HG02938 (cell line): ENCODE measurements around the gene TIMM10.

ENCODE experiments used
- ATAC-seq: cut with Tn5 transposase; IDR thresholded peaks from one replicate; pipeline ENCODE4 v1.9.1; 2021; ENCODE audit warnings: mild to moderate bottlenecking, moderate library complexity; ENCODE audit not compliant: unreplicated experiment

The TIMM10 gene

DNA sequence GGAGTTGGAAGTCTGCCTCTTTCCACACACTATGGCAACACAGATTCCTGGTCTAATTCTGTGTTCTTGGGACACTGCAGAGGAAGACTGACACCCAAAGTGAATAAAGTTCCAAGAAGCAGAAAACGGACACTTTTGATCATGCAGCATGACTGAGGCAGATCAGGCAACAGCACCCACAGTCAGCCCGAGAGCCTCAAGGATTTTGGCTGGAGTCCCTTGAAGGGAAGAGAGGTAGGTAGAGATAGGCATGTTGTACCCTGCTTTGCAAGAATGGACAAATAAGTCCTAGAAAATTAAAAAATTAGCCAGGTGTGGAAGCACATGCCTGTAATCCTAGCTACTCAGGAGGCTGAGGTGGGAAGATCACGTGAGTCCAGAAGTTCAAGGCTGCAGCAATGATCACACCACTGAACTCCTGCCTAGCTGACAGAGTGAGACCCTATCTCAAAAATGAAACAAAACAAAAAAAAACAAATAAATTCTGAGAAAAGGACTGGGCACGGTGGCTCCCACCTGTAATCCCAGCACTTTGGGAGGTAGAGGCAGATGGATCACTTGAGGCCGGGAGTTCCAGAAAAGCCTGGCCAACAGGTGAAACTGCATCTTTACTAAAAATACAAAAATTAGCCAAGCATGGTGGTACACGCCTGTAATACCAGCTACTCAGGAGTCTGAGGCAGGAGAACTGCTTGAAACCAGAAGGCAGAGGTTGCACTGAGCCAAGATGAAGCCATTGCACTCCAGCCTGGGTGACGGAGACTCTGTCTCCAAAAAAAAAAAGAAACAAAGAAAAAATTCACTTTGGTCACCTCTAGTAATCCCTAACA, 22.0 kb downstream of the TIMM10 start:
- ATAC-seq: no peak

DNA sequence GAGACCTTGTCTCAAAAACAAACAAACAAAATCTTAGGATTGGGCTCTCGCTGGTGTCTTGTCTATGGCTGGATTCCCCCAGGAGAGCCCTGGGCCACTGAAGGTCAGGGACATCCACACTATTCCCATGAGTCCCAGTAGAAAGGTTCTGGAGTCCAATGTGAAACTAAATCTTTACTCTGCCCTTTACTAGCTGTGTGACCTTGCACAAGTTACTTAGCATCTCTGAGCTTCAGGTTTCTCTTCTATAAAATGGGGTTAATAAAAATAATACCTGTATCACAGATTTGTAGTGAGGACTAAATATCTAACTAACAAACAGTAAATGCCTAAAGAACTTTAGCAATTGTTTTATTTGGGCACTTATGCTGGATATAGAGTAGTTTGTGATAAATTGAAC, 24.0 kb downstream of the TIMM10 start:
- no peak for ATAC-seq

DNA sequence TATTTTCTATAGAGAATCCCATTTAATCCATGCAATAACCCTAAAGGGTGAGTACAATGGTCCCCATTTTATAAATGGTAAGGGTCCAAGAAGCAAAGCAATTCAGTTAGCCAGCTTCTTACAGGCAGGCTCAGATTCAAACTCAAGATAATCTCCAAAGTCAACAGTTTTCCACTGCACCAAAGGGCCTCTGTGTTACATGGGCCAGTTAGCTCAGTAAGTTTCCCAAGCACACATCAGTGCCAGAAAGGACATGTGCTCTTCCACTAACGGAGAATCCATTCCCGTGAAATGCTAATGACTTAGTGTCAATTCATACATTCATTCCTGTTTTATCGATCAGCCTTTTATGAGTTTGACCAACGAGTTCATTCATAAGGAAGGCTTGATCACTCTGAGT, 26.0 kb downstream of the TIMM10 start:
- ATAC-seq: no peak

DNA sequence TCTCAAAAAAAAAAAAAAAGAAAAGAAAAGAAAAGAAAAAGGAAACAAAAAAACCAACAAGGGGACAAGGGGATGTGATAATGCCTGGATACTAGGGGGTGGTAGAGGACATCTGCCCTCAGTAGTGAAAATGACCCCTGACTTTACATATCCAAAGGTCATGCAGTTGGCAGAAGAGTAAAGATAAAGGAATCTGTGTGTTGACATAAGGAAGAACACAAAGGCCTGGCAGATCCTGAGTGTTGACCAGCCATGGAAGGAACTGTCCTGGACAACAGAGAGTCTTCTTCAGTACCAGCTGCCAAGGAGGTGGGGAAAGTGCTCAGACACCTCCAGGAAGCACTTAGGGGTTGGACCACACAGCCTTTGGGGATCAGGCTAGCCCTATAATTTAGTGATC, 27.7 kb downstream of the TIMM10 start:
- ATAC-seq: no peak

DNA sequence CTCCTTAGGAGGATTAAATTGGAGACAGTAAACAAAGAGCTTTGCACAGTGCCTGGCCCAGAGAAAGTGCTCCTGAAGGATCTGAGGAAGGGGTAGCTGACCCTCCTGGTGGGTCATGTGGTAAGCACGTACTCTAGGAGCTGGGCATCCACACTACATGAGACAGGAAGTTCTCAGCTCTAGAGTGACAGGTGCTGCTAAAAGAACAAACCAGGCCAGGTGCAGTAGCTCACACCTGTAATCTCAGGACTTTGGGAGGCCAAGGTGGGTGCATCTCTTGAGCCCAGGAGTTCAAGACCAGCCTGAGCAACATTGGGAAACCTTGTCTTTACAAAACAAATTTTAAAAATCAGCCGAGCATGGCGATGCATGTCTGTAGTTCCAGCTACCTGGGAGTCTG, 28.2 kb downstream of the TIMM10 start:
- no peak for ATAC-seq

DNA sequence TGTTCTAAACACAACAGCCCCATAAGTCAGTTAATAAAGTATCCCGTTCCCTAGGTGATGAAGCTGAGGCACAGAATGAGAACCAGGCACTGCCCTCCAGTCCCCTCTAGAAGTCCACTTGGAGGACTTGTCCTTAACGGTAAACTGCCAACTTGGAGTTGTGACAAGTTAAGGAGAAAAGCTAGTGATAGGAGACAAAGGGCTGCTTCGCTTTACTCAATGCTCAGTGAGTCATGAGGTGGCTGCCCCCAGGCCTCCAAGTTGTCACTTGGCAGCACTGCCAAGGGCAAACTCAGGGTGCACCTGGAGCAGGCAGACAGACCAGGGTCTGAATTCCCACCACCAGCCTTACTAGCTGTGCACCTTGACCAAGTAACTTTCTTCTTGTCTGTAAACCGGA, 28.6 kb downstream of the TIMM10 start:
- no peak for ATAC-seq

DNA sequence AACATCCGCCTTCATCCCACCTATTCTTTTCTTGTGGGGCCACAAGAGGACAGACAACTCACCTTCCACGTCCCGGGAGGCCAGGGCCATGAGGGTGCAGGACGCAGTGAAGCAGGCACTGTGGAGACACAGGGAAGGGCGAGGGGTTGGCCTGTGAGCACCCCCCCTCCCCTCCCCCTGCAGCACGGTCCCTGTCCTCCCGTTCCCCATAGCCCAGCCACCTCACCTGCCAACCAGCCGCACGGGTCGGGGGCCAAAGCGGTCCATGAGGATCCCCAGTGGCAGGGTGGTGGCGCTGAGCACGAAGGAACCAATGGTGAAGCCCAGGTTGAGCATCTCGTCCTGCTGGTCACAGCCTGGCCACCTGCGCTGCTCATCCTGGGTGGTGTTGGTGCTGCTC, 29.6 kb downstream of the TIMM10 start:
- no peak for ATAC-seq

DNA sequence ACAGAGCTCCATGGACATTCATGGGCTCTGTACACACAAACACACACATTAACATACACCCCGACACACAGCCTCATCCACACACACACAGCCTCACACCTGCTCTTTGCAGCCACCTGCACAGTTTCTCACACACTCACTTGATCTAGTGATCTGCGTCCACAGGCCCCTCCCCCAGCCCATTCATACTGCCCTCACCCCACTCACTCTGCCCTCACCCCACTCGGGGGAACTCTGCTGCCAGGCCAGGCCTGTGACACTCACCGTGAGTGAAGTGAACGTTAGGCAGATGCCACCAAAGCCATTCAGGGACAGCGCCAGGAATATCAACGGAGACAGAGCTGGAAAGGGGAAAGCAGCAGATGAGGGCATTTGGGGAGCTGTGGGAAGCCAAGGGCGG, 30.0 kb downstream of the TIMM10 start:
- ATAC-seq: no peak

DNA sequence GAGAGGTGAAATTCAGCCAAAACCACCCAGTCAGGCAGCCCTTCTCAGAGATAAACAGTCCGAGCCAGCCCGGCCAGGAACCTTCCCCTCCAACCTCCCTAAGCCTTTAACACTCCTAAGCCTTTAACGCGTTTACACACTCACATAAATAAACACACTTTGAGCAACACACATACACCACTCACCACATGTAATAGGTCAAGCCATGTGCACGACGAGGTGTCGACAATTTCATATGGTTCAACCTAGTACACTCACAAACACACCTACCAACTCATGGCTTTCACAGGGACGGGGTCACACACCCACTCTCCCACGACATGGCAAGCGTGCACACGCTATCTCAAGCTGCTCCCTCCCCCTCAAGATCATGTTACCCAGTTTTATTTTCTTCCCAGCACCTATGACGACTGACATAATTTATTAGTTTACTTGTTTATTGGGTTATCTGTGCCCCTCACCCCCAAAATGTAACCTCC, 30.5 kb downstream of the TIMM10 start:
- no peak for ATAC-seq

DNA sequence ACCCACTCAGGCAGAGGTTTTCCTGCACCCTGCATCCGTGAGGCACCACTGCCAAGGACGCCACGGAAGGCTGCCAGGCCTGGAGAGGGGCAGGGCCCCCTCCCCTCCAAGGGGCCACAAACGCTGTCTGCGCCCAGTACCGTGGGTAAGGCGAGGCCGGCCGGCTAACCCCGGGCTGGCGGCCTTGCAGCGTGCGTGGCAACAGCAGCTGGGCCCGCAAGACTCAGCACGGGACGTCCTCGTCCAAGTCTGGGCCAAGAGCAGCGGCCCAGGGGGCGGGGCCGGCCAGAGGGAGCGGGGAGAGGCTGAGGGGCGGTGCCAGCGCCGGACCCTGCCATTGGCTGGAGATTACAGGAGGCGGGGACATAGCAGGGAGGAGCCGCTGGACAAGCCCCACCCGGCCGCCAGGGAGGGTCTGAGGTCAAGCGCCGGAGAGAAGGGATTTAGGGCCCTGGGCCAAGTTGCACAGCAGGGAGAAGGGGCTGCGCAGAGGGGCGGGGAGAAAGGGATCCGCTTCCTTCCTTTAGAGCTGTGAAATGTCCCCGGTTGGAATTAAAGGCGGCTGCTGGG, 31.1 kb downstream of the TIMM10 start:
- ATAC-seq: no peak

DNA sequence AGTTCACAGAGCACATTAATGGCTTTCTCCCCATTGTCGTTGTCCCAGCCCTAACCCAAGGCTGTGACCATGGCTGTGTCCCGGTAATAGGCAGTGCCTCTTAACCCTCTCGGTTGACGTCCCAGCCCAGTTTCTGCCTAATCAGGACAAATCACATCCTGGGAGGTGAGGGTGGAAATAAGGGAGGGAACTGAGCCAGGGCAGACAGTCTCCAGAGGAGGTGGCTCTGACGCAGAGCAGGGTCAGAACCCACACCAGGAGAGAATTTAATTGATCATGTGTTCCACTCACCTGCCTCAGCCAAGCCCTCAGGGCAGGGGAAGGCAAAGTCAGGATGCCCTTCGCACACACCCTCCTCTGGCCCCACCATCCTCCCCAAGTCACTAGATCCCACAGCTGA, 32.0 kb downstream of the TIMM10 start:
- ATAC-seq: no peak

DNA sequence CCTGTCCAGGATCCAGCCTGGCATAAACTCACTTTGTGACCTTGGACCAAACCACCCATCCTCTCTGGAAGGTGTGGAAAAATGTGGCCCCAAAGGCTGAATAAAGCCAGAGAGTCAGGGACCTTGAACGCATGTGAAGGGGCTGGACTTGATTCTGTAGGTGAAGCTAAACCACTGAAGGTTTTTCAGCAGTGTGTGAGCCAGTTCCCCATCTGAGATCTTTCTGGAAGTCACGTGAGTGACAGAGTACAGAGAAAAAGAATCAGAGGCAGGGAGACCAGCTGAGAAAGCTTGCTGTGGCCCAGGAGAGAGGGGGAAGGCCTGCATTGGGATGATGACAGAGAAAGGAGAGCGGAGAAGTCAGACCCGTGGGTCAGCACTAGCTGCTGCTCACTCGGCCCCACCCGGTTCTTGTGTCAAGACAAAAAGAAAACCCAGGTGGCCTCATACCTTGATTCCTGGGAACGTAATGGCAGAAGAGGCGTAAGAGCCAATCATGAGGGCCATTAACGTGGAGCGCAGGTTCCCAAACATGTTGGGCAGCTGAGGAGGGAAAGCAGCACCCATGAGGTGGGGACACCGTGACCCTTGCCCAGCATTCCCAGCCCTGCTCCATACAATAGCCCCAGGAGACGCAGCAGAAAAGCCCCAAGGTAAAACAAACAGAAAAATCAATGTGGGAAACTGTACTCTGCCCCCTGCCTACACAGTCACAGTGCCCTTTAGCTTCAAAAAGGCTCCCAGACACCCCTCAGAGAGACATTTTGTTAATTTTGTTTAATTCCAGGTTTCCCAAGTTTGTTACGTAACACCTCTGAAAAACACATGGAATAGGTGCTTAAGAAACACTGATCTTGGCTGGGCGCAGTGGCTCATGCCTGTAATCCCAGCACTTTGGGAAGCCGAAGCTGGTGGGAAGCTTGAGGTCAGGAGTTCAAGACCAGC, 33.0 kb downstream of the TIMM10 start:
- ATAC-seq: no peak

DNA sequence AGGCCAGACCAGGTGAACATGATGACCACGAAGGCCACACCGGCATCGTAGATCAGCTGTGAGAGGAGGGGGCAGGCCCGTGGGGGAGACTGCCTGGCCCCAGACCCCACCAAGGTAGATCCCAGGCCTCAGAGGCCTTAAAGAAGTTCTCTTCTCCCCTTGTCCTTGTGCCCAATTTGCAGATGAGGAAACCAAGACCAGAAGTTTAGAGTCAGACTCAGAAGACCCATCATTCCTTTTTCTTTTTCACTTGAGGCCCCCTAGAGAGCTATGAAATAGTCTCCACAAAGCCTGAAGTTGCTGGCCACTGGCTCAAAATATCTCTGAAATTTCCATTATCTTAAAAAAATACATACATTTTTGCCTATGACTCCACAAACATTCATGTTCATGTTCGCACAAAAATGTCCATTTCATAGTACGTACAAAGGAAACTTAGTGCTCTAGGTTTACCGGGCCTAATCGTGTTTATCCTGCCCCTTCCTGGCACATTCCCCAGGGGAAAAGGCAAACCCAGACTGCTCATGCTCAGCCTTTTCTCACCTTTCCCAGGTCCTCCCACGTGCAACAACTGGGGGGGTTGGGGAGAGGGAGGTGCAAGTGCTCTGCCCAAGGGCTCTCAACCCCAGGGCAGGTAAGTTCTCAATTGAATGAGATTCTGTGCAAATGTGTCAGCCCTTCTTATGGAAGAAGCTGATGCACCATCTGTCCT, 34.3 kb downstream of the TIMM10 start:
- no peak for ATAC-seq

DNA sequence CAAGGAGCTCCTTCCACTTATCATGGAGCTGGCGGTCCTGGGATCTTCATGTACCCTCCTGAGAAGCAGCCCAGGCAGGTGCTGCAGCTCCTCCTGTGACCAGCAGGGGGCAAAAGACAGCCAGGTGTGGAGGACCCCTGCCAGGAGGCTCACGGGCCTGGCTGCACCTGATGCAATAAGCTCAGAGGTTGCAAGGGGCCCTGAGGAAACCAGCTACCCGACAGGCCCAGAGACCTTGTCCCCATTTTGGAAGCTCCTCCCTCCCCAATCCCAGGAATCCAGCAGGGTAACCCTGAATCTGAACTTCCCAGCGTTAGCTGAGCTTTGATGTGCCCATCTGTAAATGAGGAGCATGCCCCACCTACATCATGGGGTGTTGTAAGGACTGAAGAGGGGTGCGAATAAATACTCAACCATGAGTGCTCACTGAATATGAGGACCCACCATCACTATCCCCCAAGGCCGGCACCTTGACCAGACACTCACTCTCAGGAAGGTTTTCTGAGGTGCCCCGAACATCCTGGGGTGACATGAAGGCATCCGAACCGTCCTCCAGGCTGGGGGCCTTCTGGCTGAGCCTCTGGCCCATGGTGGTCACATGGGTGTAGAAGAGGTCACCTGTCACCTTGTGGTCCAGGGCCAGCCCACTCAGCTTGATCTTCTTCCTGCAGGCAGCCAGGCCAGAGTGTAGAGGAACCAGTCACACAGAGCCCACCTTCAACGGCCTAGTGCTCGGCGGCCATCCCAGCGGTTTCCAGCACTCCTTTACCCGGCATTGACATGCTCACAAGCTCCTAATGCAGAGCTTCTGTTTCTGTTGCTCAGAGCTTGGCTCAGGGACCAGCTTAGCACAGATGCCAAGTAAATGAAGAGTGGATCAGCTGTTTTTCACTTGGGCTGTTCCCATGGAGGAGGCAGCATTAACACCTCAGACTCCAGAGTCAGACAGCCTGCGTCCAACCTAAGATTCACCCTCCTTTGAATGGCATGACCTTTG, 36.7 kb downstream of the TIMM10 start:
- no peak for ATAC-seq

DNA sequence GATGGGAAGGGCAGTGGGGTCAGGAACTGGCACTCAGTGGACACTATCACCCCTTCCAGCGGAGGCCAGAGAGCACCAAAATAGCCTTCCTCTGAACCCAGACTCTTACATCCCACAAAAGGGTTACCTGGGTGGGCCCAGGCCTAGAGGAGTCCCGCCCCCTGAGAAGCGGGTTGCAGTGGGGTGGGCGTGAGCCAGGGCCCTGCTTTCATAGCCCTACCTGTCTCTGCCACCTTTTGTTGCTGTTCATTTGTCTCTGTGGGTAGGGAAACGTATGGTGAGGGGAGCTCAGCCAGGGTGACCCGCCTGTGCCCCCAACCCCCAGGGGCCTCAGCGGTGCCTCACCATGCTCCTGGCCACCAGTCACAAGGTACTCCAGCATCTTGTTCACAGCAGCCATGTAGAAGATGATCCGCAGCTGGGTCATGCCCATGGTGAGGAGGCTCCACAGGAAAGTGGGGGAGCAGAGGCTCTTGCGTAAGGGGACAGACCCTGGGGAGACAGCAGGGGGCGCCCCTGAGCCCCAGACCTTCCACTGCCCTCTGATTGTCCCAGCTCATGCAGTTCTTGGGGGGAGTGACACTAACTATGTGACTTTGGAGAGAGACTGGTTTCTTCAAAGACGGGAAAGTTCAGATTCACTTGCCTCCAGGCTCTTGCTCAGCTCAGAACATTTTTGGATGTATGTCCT, 39.0 kb downstream of the TIMM10 start:
- no peak for ATAC-seq

DNA sequence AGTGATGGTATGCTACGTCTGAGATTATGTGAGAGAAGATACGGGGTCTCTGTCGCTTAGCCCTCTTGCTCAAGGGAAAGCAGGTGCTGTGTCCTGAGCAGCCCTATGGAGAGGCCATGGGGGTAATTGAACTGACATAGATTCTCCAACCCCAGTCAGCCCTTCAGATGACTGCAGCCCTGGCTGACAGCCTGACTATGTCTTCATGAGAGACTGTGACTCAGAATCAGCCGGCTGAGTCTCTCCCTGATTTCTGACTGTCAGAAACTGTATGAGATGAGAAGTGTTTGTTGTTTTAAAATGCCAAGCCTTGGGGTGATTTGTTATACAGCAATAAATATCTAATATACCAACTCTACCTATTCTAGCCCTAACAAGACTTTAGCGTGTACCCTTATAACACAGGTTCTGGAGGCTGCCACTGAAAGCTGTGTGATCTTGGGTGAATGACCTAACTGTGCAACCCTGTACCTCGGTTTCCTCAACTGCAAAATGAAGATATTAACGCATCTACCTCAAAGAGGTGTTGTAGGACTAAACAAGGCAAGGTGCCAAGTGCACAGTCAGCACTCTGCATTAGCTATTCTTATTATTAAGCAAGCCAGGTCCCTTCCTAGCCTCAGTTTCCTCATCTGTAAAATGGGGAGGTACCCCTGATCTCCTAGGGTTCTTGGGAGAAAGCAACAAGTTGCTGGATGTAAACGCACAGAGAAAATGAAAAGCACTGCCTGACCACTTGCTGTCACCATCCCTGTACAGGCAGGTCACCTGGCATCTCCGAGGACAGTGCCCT, 39.9 kb downstream of the TIMM10 start:
- no peak for ATAC-seq

DNA sequence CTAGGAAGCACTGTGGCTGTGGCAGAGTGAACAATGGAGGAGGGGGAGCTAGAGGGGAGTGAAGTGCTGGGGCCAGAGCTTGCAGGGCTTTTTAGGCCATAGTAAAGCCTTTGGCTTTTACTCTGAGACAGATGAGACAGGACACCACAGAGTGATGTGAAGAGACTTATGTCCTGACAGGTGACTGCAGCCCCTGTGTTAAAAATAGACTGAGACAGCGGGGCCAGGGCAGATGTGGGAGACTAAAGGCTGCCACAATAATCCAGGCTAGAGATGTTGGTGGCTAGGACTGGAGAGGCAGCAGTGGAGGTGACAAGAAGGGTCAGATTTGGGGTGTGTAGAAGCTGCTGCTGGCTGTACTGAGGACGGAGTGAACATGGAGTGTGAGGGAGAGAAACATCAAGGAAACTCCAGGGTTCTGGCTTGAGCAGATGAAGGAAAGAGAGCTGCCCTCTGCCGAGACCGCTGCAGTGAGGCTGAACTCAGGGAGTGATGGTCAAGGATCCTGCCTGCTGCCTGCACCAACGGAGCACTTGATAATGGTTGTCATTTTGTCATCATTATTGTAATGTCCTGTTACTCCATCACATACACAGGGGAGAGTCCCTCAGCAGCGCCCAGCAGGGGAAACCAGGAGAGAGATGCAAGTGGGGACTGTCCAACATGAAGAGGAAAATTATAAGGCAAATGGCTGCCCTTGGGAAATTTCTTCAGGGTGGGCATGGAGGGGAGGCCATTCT, 42.5 kb downstream of the TIMM10 start:
- no peak for ATAC-seq
